ENCODE results near the gene RASAL1. TPM values are rescaled to one million over a fixed set of nuclear protein-coding genes. Genes with fewer than 3 reads are reported as not detected.
A peak's percentile ranks its signal among the peaks of the same experiment; 100 is the strongest.

The RASAL1 gene
- total RNA-seq, 1 donor from 2014 or later: not detected

GRCh38 chr12:113077859-113078255 lies 57.7 kb downstream of the RASAL1 start:
- DNase-seq (ENCODE audit: low read depth): no peak

DNA sequence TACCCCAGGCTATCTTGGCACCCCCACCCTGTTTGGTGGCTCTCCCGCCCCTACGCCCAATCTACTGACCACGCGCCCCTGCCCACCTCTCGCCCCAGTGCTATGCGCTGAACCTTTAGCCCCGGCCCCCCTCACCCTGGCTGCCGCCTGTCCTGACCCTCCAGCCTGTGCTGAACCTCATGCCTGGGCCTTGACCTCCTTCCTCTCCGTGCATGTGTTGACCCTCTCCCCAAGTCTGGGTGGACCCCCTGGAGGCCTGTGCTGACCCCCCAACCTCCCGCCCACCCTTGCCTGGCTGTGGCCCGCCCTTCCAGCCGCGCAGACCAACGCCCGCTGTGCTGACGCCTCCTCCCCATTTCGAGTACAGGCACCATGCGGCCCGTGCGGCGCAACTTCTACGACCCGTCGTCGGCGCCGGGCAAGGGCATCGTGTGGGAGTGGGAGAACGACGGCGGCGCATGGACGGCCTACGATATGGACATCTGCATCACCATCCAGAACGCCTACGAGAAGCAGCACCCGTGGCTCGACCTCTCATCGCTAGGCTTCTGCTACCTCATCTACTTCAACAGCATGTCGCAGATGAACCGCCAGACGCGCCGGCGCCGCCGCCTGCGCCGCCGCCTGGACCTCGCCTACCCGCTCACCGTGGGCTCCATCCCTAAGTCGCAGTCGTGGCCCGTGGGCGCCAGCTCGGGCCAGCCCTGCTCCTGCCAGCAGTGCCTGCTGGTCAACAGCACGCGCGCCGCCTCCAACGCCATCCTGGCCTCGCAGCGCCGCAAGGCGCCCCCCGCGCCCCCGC lies 58.3 kb downstream of the RASAL1 start:
- DNase-seq (ENCODE audit: low read depth): no peak

GRCh38 chr12:113075137-113075683 lies 60.4 kb downstream of the RASAL1 start:
- no peak for DNase-seq (ENCODE audit: low read depth)

DNA sequence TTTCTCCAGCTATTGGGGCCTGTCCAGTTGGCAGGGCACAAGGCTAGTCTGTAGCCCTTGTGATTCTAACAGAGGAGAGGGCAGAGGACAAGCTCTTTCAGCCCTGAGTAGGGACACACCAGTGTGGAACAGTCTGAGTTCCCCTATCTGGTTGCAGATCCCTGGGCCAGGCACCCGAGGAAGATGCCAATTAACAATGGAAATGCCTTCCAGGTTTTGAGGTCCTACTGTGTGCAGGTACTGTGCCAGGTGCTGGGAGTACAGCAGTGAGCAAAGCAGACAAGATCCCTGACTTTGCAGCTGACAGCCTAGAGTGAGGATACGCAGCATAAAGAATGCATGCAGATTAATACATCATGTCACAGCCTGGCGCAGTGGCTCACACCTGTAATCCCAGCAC lies 62.0 kb downstream of the RASAL1 start:
- no peak for DNase-seq (ENCODE audit: low read depth)

DNA sequence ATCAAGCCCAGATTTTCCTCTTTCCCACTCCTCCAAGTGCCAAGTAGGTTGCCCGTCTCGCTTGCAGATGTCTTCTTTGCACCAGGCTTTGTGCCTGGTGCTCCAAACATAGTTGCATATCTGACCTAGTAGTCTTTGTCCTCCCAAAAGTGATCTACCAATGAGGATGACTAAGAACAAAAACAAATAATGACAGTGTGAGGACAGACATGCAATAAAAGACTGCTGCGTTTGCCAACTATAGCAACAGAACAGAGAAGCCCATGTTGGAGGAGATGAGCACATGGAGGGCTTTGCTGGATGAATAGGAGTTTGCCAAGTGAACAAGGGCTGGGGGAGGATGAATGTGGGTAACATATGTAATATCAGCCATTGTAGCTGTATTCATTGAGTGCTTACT lies 63.4 kb downstream of the RASAL1 start:
- no peak for DNase-seq (ENCODE audit: low read depth)

DNA sequence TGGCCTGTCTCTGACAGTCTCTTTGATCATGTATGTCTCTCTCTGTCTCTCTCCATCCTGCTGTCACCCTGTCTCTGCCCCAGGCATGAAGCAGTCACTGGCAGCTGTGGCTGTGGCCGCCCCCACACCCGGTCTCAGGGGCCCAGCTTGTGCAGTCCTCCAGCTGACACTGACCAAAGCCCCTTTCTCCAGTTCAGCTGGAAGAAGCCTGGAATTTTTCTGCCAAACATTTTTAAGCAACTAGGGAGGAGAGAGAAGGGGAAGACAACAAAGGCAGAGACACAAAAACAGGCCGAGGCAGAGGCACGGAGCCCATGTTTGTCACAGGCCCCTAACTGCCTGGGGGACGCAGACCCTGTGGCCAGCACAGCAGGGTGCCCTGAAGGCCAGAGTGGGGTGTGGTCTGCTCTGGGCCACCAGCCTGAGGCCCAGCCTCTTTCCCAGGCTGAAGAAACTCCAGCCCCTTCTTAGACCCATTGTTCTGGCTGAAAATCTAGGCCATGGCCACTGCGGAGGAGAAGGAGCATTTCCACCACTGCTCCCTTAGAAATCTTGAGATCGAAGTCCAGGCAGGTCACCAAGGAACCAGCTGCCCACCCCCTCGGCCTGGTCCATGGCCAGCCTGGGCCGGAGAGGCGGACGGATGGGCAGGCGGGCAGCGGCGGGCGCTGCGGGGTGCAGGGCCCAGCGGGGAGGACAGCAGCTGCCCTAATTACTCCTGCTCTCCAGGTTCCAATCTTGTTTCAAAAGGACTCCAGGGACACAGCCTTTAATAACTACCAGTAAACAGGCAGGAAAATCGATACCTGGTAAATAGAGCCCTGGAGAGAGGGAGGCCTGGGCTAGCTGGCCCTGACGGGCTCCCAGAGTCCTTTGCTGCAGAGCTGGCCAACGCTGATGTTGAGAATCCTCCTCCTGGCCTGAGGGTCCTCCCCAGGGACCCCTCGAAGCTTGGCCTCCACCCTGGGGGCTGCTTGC lies 64.1 kb downstream of the RASAL1 start:
- DNase-seq (ENCODE audit: low read depth): no peak

GRCh38 chr12:113070117-113070906 lies 65.2 kb downstream of the RASAL1 start:
- DNase-seq (ENCODE audit: low read depth): no peak

DNA sequence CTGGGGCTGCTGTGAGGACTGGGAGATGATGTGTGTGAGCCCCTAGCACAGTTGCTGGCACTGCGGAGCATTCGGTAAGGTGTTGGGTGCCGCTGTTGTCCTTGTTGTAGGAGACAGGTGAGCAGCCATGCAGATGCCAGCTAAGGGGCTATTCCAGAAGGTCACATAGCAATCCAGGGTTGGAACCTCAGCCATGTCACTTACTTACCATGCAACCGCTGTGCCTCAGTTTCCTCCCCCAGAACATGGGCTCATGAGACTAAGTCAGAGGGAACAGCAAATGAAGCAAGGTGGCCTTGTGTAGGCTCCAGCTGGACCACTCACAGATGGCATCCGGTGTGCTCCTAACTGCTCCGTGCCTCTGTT lies 65.8 kb downstream of the RASAL1 start:
- DNase-seq (ENCODE audit: low read depth): no peak

DNA sequence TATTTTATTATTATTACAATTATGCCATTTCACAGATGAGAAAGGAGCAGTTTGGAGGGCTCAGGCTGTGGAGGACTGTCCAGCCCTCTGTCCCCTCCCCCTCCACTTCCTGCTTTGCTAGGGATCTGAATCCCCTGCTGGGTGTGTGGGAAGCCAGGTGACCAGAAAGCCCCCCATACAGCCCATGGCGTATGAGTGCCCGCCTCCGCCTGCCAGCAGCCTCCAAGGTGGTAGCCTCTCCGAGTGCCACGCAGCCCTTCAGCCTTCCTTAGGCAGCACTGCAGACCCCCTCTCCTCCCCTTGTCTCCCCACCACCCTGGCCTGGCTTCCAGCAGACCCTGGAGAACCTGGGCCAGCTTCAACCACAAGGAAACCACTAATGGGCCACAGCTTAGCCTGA lies 66.4 kb downstream of the RASAL1 start:
- no peak for DNase-seq (ENCODE audit: low read depth)

DNA sequence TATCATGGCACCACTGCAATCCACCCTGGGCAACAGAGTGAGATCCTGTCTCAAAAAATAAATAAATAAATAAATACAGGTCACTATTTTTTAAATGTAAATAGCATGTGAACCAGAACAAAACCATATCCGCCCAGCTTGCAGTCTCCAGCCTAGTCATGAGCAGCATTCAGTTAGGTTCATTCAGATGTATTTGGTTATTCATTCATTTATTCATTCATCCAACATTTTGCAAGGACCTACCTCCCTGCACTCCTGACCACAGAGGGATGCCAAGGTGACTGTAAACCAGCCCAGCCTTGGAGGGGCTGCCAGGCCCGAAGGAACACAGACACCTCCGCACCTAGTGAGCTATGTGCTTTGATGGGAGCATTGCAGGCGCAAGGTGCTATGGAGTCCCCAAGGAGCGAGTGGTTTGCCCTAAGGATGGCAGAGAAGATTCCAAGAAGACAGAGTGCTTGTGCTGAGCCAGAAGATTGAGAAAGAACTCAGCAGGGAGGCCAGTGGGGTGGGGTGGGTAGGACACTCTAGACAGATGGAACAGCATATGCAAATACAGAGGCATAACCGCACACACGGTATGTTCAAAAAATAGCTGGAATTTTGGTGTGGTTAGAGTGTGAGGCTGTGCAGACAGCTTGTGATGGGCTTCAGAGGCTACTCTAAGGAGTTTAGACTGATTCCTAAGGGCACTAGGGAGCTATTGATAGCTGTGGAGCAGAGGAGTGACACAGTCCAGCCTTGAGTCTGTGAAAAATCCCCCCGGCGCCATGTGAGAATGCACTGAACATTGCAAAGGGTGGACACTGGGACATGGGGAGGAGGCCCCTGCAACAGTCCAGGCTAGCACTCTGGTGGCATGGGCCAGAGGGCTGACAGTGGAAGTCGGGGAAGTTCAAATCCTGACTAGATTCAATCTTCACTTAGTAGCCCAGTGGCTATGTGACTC lies 67.3 kb downstream of the RASAL1 start:
- DNase-seq (ENCODE audit: low read depth): no peak

DNA sequence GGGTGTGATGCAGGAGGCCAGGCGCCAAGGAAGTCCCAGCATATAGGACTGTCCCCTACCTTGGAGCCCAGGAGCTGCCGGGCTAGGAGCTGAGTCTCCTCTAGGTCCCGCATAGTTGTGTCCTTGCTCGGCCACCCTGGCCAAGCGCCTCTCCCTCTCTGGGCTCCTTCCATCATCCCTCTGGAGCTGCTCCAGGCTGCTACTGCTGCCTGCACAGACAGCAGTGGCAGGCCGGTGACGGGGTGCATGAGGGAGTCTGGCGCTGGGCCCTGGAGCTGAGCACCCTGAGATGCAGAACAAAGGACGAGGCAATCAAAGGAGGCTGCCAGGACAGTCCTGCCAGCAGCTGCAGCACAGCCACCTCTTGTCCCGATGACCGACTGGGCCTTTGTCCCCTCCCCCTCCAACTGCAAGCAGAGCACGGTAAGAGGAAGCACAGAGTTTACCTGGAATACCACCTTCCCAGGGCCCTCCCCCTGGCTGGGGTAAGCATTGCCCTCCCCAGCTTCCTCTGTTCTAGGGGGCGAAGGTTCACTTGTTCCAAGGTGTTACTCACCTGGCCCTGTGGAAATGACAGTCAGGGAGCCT lies 68.7 kb downstream of the RASAL1 start:
- DNase-seq (ENCODE audit: low read depth): no peak

DNA sequence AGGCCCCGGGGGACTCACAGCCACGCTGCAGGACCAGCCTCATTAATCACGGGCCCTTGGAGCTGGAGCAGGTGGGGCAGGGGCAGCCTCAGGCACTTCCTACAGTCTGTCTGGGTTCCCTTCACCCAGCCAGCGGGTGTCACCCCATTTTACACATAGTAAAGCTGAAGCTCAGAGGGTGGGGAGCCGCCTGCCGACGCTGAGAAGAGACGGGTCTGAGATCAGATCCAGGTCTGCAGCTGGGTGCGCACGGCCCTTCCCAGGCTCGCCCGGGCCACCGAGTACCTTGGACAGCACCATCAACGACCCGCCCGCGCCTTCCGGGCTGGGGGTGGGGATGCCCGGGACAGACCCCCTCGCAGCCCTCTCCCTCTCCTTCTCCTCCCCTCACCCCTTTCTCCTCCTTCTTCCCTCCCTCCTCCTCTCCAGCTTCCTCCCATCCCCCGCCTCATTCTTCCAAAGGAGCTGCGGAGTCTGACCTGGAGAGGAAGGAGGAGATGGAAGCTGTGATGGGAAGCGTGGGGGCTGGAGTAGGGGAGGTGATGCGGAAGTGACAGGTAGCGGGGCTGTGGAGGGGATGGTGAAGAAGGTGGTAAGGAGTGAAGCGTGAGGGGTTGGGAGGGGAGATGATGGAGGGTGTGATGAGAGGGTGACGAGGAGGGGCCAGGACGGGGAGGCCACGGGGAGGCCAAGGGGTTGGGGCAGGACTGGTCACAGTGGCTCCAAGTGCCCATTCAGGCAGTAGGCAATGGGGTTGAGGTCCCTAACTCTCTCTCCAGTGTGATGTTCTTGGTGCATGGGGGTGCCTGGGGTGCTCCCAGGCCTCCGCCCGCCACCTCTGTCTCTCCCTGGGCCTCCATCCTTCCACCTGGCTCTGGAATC lies 70.2 kb downstream of the RASAL1 start:
- DNase-seq (ENCODE audit: low read depth): peak; percentile 19

- no peak for DNase-seq (ENCODE audit: low read depth)
Measured at GRCh38 chr12:113064395-113065125, 71.0 kb downstream of the RASAL1 start.

- no peak for DNase-seq (ENCODE audit: low read depth)
Measured at GRCh38 chr12:113063396-113064350, 71.9 kb downstream of the RASAL1 start.

GRCh38 chr12:113062502-113063395 lies 72.8 kb downstream of the RASAL1 start:
- no peak for DNase-seq (ENCODE audit: low read depth)
